K562 (cell line): Measurements from ENCODE around the gene CLHC1. TPM values are rescaled to one million over a fixed set of nuclear protein-coding genes. Genes with fewer than 3 reads are reported as not detected.

Source experiments
- ARID3B ChIP-seq: fragments of 250-450 bp; sonication (Bioruptor Pico); IDR thresholded peaks from 2 replicates; pipeline ENCODE4 v1.4.0; 2020; ENCODE audit warnings: borderline replicate concordance
- DNMT1 ChIP-seq: fragments of 450-650 bp; IDR thresholded peaks from 2 replicates; pipeline ENCODE4 v1.6.1; 2016; ENCODE audit warnings: antibody characterized with exemption, mild to moderate bottlenecking
- MCM2 ChIP-seq: fragments of 450-650 bp; IDR thresholded peaks from 2 replicates; pipeline ENCODE4 v1.6.1; 2017; ENCODE audit warnings: low read depth, mild to moderate bottlenecking
- RHOXF2B ChIP-seq: fragments of 250-450 bp; sonication (Bioruptor Pico); conservative IDR thresholded peaks from 2 replicates; pipeline ENCODE4 v1.5.1; 2021
- TEAD1 ChIP-seq, 2 experiments: fragments of 450-650 bp in 1 of 2; sonication (generic) in 1 of 2; formaldehyde crosslinking; IDR thresholded peaks; 2 replicates each; pipeline versions ENCODE4 v1.4.0 to v1.8.0; 2020 to 2022; ENCODE audit warnings: mild to moderate bottlenecking in 2 of 2, missing genetic modification reagents in 1 of 2
- TFAM ChIP-seq: fragments of 250-450 bp; sonication (Bioruptor Pico); conservative IDR thresholded peaks from 2 replicates; pipeline ENCODE4 v1.5.0; 2021; ENCODE audit warnings: mild to moderate bottlenecking, moderate library complexity
- ZBTB1 ChIP-seq: sonication (generic); formaldehyde crosslinking; IDR thresholded peaks from 2 replicates; pipeline ENCODE4 v1.8.1; 2023; ENCODE audit warnings: missing genetic modification reagents, low read depth, mild to moderate bottlenecking, borderline replicate concordance
- polyA plus RNA-seq, 8 experiments: library from polyadenylated mRNA; depleted of rRNA in 4 of 8; stranded (reverse) in 5 of 8; unstranded in 3 of 8; fragments of >200 nt; fragmentation: Nextera tagmentation in 2 of 8; fragmentation: Illumina TruSeq in 1 of 8; extraction: Ambion mirVana in 2 of 8; extraction: Trizol in 1 of 8; gene quantifications; 2 replicates each; pipeline versions ENCODE4 v1.2.1 to v1.2.3, GENCODE V29; 2011 to 2014; ENCODE audit warnings: inconsistent platforms in 1 of 8, missing spikeins in 1 of 8
- total RNA-seq, 7 experiments: library from RNA; depleted of rRNA in 6 of 7; stranded (reverse); fragments of >200 nt in 6 of 7; fragmentation: Illumina TruSeq in 2 of 7; extraction: Trizol in 2 of 7; gene quantifications; 2 replicates each; pipeline versions ENCODE4 v1.2.1 to v1.2.3, GENCODE V29; 2011 to 2021; ENCODE audit warnings: low replicate concordance in 1 of 7
- TF ChIP-seq, protein P1 (sequence below): sonication (generic); formaldehyde crosslinking; IDR thresholded peaks from 2 replicates; pipeline ENCODE4 v1.8.1; 2023; ENCODE audit warnings: missing genetic modification reagents, mild to moderate bottlenecking, borderline replicate concordance
- TF ChIP-seq, protein P2 (sequence below), 2 experiments: fragments of 450-650 bp; IDR thresholded peaks; 2 replicates each; pipeline ENCODE4 v1.6.1; 2018; ENCODE audit warnings: mild to moderate bottlenecking in 2 of 2, low read depth in 1 of 2; ENCODE audit not compliant: partially characterized antibody in 2 of 2
- TF ChIP-seq, protein P3 (sequence below), 2 experiments: IDR thresholded peaks; 2 replicates each; pipeline ENCODE4 v1.6.1; 2012; ENCODE audit warnings: improper control_type of control experiment in 2 of 2, low read depth in 2 of 2, low read length in 2 of 2, borderline replicate concordance in 1 of 2

Gene CLHC1
- total and polyA plus RNA-seq, 9 of the 15 experiments (the other 6 are each of a cell fraction or from before 2014, with no cell fraction given), result 3.7 to 14.3 (median 8.6) TPM

GRCh38 chr2:55157474-55157884, 74.6 kb downstream of the CLHC1 start (continued):
- TF ChIP-seq, protein P1, sequence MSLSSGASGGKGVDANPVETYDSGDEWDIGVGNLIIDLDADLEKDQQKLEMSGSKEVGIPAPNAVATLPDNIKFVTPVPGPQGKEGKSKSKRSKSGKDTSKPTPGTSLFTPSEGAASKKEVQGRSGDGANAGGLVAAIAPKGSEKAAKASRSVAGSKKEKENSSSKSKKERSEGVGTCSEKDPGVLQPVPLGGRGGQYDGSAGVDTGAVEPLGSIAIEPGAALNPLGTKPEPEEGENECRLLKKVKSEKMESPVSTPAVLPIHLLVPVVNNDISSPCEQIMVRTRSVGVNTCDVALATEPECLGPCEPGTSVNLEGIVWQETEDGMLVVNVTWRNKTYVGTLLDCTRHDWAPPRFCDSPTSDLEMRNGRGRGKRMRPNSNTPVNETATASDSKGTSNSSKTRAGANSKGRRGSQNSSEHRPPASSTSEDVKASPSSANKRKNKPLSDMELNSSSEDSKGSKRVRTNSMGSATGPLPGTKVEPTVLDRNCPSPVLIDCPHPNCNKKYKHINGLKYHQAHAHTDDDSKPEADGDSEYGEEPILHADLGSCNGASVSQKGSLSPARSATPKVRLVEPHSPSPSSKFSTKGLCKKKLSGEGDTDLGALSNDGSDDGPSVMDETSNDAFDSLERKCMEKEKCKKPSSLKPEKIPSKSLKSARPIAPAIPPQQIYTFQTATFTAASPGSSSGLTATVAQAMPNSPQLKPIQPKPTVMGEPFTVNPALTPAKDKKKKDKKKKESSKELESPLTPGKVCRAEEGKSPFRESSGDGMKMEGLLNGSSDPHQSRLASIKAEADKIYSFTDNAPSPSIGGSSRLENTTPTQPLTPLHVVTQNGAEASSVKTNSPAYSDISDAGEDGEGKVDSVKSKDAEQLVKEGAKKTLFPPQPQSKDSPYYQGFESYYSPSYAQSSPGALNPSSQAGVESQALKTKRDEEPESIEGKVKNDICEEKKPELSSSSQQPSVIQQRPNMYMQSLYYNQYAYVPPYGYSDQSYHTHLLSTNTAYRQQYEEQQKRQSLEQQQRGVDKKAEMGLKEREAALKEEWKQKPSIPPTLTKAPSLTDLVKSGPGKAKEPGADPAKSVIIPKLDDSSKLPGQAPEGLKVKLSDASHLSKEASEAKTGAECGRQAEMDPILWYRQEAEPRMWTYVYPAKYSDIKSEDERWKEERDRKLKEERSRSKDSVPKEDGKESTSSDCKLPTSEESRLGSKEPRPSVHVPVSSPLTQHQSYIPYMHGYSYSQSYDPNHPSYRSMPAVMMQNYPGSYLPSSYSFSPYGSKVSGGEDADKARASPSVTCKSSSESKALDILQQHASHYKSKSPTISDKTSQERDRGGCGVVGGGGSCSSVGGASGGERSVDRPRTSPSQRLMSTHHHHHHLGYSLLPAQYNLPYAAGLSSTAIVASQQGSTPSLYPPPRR (CRISPR knock-in tag), result no peak
- TF ChIP-seq, protein P2, sequence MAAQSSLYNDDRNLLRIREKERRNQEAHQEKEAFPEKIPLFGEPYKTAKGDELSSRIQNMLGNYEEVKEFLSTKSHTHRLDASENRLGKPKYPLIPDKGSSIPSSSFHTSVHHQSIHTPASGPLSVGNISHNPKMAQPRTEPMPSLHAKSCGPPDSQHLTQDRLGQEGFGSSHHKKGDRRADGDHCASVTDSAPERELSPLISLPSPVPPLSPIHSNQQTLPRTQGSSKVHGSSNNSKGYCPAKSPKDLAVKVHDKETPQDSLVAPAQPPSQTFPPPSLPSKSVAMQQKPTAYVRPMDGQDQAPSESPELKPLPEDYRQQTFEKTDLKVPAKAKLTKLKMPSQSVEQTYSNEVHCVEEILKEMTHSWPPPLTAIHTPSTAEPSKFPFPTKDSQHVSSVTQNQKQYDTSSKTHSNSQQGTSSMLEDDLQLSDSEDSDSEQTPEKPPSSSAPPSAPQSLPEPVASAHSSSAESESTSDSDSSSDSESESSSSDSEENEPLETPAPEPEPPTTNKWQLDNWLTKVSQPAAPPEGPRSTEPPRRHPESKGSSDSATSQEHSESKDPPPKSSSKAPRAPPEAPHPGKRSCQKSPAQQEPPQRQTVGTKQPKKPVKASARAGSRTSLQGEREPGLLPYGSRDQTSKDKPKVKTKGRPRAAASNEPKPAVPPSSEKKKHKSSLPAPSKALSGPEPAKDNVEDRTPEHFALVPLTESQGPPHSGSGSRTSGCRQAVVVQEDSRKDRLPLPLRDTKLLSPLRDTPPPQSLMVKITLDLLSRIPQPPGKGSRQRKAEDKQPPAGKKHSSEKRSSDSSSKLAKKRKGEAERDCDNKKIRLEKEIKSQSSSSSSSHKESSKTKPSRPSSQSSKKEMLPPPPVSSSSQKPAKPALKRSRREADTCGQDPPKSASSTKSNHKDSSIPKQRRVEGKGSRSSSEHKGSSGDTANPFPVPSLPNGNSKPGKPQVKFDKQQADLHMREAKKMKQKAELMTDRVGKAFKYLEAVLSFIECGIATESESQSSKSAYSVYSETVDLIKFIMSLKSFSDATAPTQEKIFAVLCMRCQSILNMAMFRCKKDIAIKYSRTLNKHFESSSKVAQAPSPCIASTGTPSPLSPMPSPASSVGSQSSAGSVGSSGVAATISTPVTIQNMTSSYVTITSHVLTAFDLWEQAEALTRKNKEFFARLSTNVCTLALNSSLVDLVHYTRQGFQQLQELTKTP (IDR thresholded peaks at IDR 0.05; ENCODE audit: low read depth in 1 of 2, partially characterized antibody in 2 of 2), result peak in 1 of 2 experiments; percentile 46
- TF ChIP-seq, protein P3, sequence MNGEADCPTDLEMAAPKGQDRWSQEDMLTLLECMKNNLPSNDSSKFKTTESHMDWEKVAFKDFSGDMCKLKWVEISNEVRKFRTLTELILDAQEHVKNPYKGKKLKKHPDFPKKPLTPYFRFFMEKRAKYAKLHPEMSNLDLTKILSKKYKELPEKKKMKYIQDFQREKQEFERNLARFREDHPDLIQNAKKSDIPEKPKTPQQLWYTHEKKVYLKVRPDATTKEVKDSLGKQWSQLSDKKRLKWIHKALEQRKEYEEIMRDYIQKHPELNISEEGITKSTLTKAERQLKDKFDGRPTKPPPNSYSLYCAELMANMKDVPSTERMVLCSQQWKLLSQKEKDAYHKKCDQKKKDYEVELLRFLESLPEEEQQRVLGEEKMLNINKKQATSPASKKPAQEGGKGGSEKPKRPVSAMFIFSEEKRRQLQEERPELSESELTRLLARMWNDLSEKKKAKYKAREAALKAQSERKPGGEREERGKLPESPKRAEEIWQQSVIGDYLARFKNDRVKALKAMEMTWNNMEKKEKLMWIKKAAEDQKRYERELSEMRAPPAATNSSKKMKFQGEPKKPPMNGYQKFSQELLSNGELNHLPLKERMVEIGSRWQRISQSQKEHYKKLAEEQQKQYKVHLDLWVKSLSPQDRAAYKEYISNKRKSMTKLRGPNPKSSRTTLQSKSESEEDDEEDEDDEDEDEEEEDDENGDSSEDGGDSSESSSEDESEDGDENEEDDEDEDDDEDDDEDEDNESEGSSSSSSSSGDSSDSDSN (IDR thresholded peaks at IDR 0.05; ENCODE audit: borderline replicate concordance in 1 of 2, low read depth in 2 of 2, low read length in 2 of 2), result no peak
- TF ChIP-seq ARID3B (CRISPR knock-in tag) (no peak), RHOXF2B (CRISPR knock-in tag) (no peak), DNMT1 (no peak), MCM2 (no peak), TEAD1 (CRISPR knock-in tag; IDR thresholded peaks at IDR 0.05) (0 out of 4 replicates have a peak, but pooled peaks of 1 of the 2 experiments have one; percentile 14), ZBTB1 (no peak), TFAM (no peak)
